Liver (tissue), 9 donors: ENCODE measurements around the gene ZNF770. TPM values are rescaled to one million over a fixed set of nuclear protein-coding genes. Genes with fewer than 3 reads are reported as not detected.

ENCODE experiments used
- DNase-seq: peaks from one replicate; pipeline ENCODE4 v3.0.0-alpha.2; 2017; ENCODE audit warnings: low spot score
- H3K27ac ChIP-seq, 2 donors: one replicate each; pipeline ENCODE4 v1.7.0; 2013; ENCODE audit warnings: inconsistent platforms in 2 of 2, low read length in 2 of 2, control low read depth in 1 of 2, low read depth in 1 of 2, mild to moderate bottlenecking in 1 of 2
- H3K27me3 ChIP-seq, 4 donors: one replicate each; pipeline versions ENCODE4 v1.6.1 to v1.7.0; 2013; ENCODE audit warnings: low read length in 3 of 4, inconsistent platforms in 1 of 4, mild to moderate bottlenecking in 1 of 4, moderate library complexity in 1 of 4; ENCODE audit not compliant: control insufficient read depth in 4 of 4, insufficient read depth in 4 of 4
- H3K36me3 ChIP-seq, 4 donors: one replicate each; pipeline versions ENCODE4 v1.6.1 to v1.7.0; 2013; ENCODE audit warnings: low read length in 3 of 4, mild to moderate bottlenecking in 3 of 4, low read depth in 1 of 4, moderate library complexity in 1 of 4; ENCODE audit not compliant: control insufficient read depth in 4 of 4, insufficient read depth in 3 of 4
- H3K4me1 ChIP-seq, 4 donors: one replicate each; pipeline versions ENCODE4 v1.6.1 to v1.7.0; 2013; ENCODE audit warnings: low read length in 3 of 4, mild to moderate bottlenecking in 3 of 4, moderate library complexity in 1 of 4; ENCODE audit not compliant: control insufficient read depth in 4 of 4, insufficient read depth in 4 of 4
- H3K4me3 ChIP-seq, 3 donors: one replicate each; pipeline versions ENCODE4 v1.6.1 to v1.7.0; 2013; ENCODE audit warnings: low read length in 3 of 3, control low read depth in 1 of 3, low read depth in 1 of 3, mild to moderate bottlenecking in 1 of 3
- H3K9ac ChIP-seq, 2 donors: one replicate each; pipeline ENCODE4 v1.7.0; 2013; ENCODE audit warnings: low read length in 2 of 2, mild to moderate bottlenecking in 2 of 2, moderate library complexity in 2 of 2, control low read depth in 1 of 2, low read depth in 1 of 2
- H3K9me3 ChIP-seq, 4 donors: one replicate each; pipeline versions ENCODE4 v1.6.1 to v1.7.0; 2013; ENCODE audit warnings: low read length in 3 of 4; ENCODE audit not compliant: control insufficient read depth in 4 of 4
- ATF3 ChIP-seq: IDR thresholded peaks from 2 replicates; pipeline ENCODE4 v1.6.1; 2016; ENCODE audit warnings: antibody characterized with exemption
- CTCF ChIP-seq: fragments of 150-350 bp; IDR thresholded peaks from 2 replicates; pipeline ENCODE4 v1.5.1; 2017; ENCODE audit warnings: improper control_type of control experiment, low read depth, low read length; ENCODE audit not compliant: missing input control
- EGR1 ChIP-seq, 2 donors: IDR thresholded peaks; 2 replicates each; pipeline ENCODE4 v1.6.1; 2016 to 2018; ENCODE audit warnings: antibody characterized with exemption in 2 of 2, low read depth in 2 of 2
- FOXA1 ChIP-seq: IDR thresholded peaks from 2 replicates; pipeline ENCODE4 v1.6.1; 2016; ENCODE audit warnings: antibody characterized with exemption
- FOXA2 ChIP-seq: IDR thresholded peaks from 2 replicates; pipeline ENCODE4 v1.6.1; 2016; ENCODE audit warnings: antibody characterized with exemption
- HNF4A ChIP-seq, 2 donors: conservative IDR thresholded peaks; 2 replicates each; pipeline ENCODE4 v1.6.1; 2016; ENCODE audit warnings: antibody characterized with exemption in 2 of 2, mild to moderate bottlenecking in 2 of 2
- HNF4G ChIP-seq: IDR thresholded peaks from 2 replicates; pipeline ENCODE4 v1.6.1; 2016; ENCODE audit warnings: antibody characterized with exemption
- JUND ChIP-seq, 2 donors: IDR thresholded peaks; 2 replicates each; pipeline ENCODE4 v1.6.1; 2016; ENCODE audit warnings: antibody characterized with exemption in 2 of 2
- MAX ChIP-seq: IDR thresholded peaks from 2 replicates; pipeline ENCODE4 v1.6.1; 2016; ENCODE audit warnings: antibody characterized with exemption
- NR2F2 ChIP-seq: IDR thresholded peaks from 2 replicates; pipeline ENCODE4 v1.6.1; 2016; ENCODE audit warnings: antibody characterized with exemption
- RAD21 ChIP-seq, 2 donors: IDR thresholded peaks; 2 replicates each; pipeline ENCODE4 v1.6.1; 2016; ENCODE audit warnings: antibody characterized with exemption in 2 of 2, mild to moderate bottlenecking in 2 of 2
- REST ChIP-seq: IDR thresholded peaks from 2 replicates; pipeline ENCODE4 v1.6.1; 2016; ENCODE audit warnings: antibody characterized with exemption, mild to moderate bottlenecking
- RXRA ChIP-seq, 2 donors: IDR thresholded peaks; 2 replicates each; pipeline ENCODE4 v1.6.1; 2017 to 2018; ENCODE audit warnings: antibody characterized with exemption in 2 of 2, mild to moderate bottlenecking in 1 of 2
- SP1 ChIP-seq: IDR thresholded peaks from 2 replicates; pipeline ENCODE4 v1.6.1; 2018; ENCODE audit warnings: antibody characterized with exemption, mild to moderate bottlenecking
- TAF1 ChIP-seq: conservative IDR thresholded peaks from 2 replicates; pipeline ENCODE4 v1.6.1; 2016; ENCODE audit warnings: antibody characterized with exemption, mild to moderate bottlenecking
- YY1 ChIP-seq: IDR thresholded peaks from 2 replicates; pipeline ENCODE4 v1.6.1; 2016; ENCODE audit warnings: antibody characterized with exemption, mild to moderate bottlenecking
- ZBTB33 ChIP-seq: IDR thresholded peaks from 2 replicates; pipeline ENCODE4 v1.6.1; 2016; ENCODE audit warnings: antibody characterized with exemption
- WGBS: extraction: QIAGEN DNeasy Blood & Tissue Kit; methylation state at CpG from one replicate; pipeline ENCODE4 v1.1.7; 2013; 5-methylcytosine and 5-hydroxymethylcytosine counted together
- polyA plus RNA-seq, 2 donors: library from polyadenylated mRNA; stranded (reverse) in 1 of 2; unstranded in 1 of 2; fragments of 200-250 nt in 1 of 2; fragments of >200 nt in 1 of 2; fragmentation: Nextera tagmentation in 1 of 2; extraction: Ambion mirVana in 1 of 2; gene quantifications; one replicate each; pipeline versions ENCODE4 v1.2.1 to v1.2.3, GENCODE V29; 2013 to 2015
- total RNA-seq, 2 donors: library from RNA; depleted of rRNA; stranded (reverse); fragments of >200 nt; gene quantifications; one replicate each; pipeline ENCODE4 v1.2.3, GENCODE V29; 2014
- donor health status: healthy.
- donor health status: healthy.
- donor health status: healthy.
- donor health status: healthy.
- donor health status: healthy.

The ZNF770 gene
- total and polyA plus RNA-seq, 4 donors: 9.3 to 74.4 (median 28.5) TPM

- DNase-seq: no peak
- 88% methylated on average over 6 of the region's 6 CpGs for WGBS
Observed at GRCh38 chr15:34993412-34993811, 5.3 kb upstream of the ZNF770 start.

GRCh38 chr15:34987609-34988026 lies 469 bp downstream of the ZNF770 start:
- no peaks in the 10 kb centered on the region for H3K9me3 ChIP-seq
- peak; percentile 46 for DNase-seq
- H3K27me3 ChIP-seq: no peaks in the 10 kb centered on the region
- H3K4me3 ChIP-seq: peak overlapping the region; percentile 66 to 98 (median 86)
- H3K4me1 ChIP-seq: peaks cover 9 to 38% (median 32%) of the 10 kb centered on the region in 4 donors
- H3K27ac ChIP-seq: peak overlapping the region; percentile 95 to 98
- H3K36me3 ChIP-seq: peaks cover 0 to 6% (median 5%) of the 10 kb centered on the region in 4 donors
- TF ChIP-seq HNF4A (conservative IDR thresholded peaks at IDR 0.05) (peak; percentile 60 to 78), CTCF (no peak), MAX (no peak), NR2F2 (peak; percentile 57), RAD21 (IDR thresholded peaks at IDR 0.05) (no peak), FOXA2 (no peak), RXRA (IDR thresholded peaks at IDR 0.05) (peak; percentile 16 to 37), REST (no peak), TAF1 (no peak), FOXA1 (no peak), ZBTB33 (no peak), HNF4G (no peak), YY1 (no peak), JUND (IDR thresholded peaks at IDR 0.05) (no peak)
- H3K9ac ChIP-seq: peak overlapping the region; percentile 82 to 99
- under 1% methylated on average over 16 of the region's 16 CpGs for WGBS

More at GRCh38 chr15:34993412-34993811, 5.3 kb upstream of the ZNF770 start:
- no peak overlapping the region for H3K4me3 ChIP-seq
- no peaks in the 10 kb centered on the region for H3K9me3 ChIP-seq
- H3K9ac ChIP-seq: no peak overlapping the region
- H3K27ac ChIP-seq: no peak overlapping the region
- H3K27me3 ChIP-seq: no peaks in the 10 kb centered on the region
- H3K36me3 ChIP-seq: no peaks in the 10 kb centered on the region
- TF ChIP-seq TAF1 (no peak), EGR1 (IDR thresholded peaks at IDR 0.05; ENCODE audit: low read depth in 2 of 2) (no peak), FOXA1 (no peak), SP1 (no peak), HNF4A (conservative IDR thresholded peaks at IDR 0.05) (no peak), ATF3 (no peak), JUND (IDR thresholded peaks at IDR 0.05) (no peak)
- H3K4me1 ChIP-seq: peaks cover 0 to 3% (median 1%) of the 10 kb centered on the region in 4 donors
